Medulla oblongata (tissue), 1 donor: Measurements from ENCODE around the gene AP1M2.
A peak's percentile ranks its signal among the peaks of the same experiment; 100 is the strongest.

Source experiments
- DNase-seq: peaks from one replicate; pipeline ENCODE4 v3.0.0-alpha.2; 2015; ENCODE audit errors: extremely low spot score

AP1M2 gene

GRCh38 chr19:10587022-10587838 is at the start of gene AP1M2:
AP1M2 (minus strand) TSS chr19:10587312; CDS start chr19:10587231, 81 bp downstream.
- no peak for DNase-seq

- DNase-seq: no peak
Observed at GRCh38 chr19:10636304-10636972, 49.3 kb upstream of the AP1M2 start.

GRCh38 chr19:10634963-10635362 is 47.9 kb upstream of the AP1M2 start:
- DNase-seq: no peak

- no peak for DNase-seq
Observed at GRCh38 chr19:10634430-10634829, 47.3 kb upstream of the AP1M2 start.

- DNase-seq: no peak
Observed at GRCh38 chr19:10631874-10632273, 44.8 kb upstream of the AP1M2 start.

GRCh38 chr19:10625762-10626138 is 38.6 kb upstream of the AP1M2 start:
- no peak for DNase-seq

- DNase-seq: peak; percentile 91
Observed at GRCh38 chr19:10625003-10625761, 38.1 kb upstream of the AP1M2 start, which contains the start of gene SLC44A2. SLC44A2 (plus strand) TSS chr19:10625553; CDS start chr19:10625634, 81 bp downstream.

- no peak for DNase-seq
Observed at GRCh38 chr19:10624585-10624984, 37.5 kb upstream of the AP1M2 start.

GRCh38 chr19:10621966-10622365 is 34.9 kb upstream of the AP1M2 start:
- no peak for DNase-seq

- DNase-seq: no peak
Observed at GRCh38 chr19:10620786-10621185, 33.7 kb upstream of the AP1M2 start.

GRCh38 chr19:10618846-10619245 is 31.7 kb upstream of the AP1M2 start:
- no peak for DNase-seq

- no peak for DNase-seq
Observed at GRCh38 chr19:10617409-10618121, 30.5 kb upstream of the AP1M2 start.

- DNase-seq: no peak
Observed at GRCh38 chr19:10615429-10616023, 28.4 kb upstream of the AP1M2 start.

- peak; percentile 71 for DNase-seq
Observed at GRCh38 chr19:10612499-10613119, 25.5 kb upstream of the AP1M2 start.

- no peak for DNase-seq
Observed at GRCh38 chr19:10611907-10612306, 24.8 kb upstream of the AP1M2 start.

- DNase-seq: no peak
Observed at GRCh38 chr19:10604460-10604980, 17.4 kb upstream of the AP1M2 start.

GRCh38 chr19:10603873-10604459 is 16.9 kb upstream of the AP1M2 start:
- peak; percentile 73 for DNase-seq

GRCh38 chr19:10603084-10603872 is 16.2 kb upstream of the AP1M2 start:
- DNase-seq: peak; percentile 46

GRCh38 chr19:10602330-10603083 is 15.4 kb upstream of the AP1M2 start:
- peak; percentile 87 for DNase-seq
